HepG2 (cell line): Measurements from ENCODE around the gene SH3BP2.

Source experiments
- CTCF ChIP-seq: sonication (generic); formaldehyde crosslinking; IDR thresholded peaks from 2 replicates; pipeline ENCODE4 v1.5.0; 2020; ENCODE audit warnings: mild to moderate bottlenecking, missing genetic modification reagents, moderate library complexity
- GTF2F1 ChIP-seq: fragments of 150-350 bp; IDR thresholded peaks from 2 replicates; pipeline ENCODE4 v1.6.1; 2014; ENCODE audit warnings: low read length
- GTF3A ChIP-seq: sonication (generic); formaldehyde crosslinking; conservative IDR thresholded peaks from 2 replicates; pipeline ENCODE4 v1.4.0; 2020; ENCODE audit warnings: mild to moderate bottlenecking, missing genetic modification reagents
- NR2C2 ChIP-seq: sonication (generic); formaldehyde crosslinking; IDR thresholded peaks from 2 replicates; pipeline ENCODE4 v1.4.0; 2020; ENCODE audit warnings: missing genetic modification reagents, mild to moderate bottlenecking, moderate library complexity, borderline replicate concordance
- SMC3 ChIP-seq: IDR thresholded peaks from 2 replicates; pipeline ENCODE4 v1.6.1; 2011; ENCODE audit warnings: low read length, improper control_type of control experiment
- ZNF605 ChIP-seq: sonication (generic); formaldehyde crosslinking; IDR thresholded peaks from 2 replicates; pipeline ENCODE4 v1.8.0; 2022; ENCODE audit warnings: mild to moderate bottlenecking, missing genetic modification reagents
- ZNF772 ChIP-seq: sonication (generic); formaldehyde crosslinking; IDR thresholded peaks from 2 replicates; pipeline ENCODE4 v1.5.0; 2020; ENCODE audit warnings: mild to moderate bottlenecking, missing genetic modification reagents
- TF ChIP-seq, protein P1 (sequence below): IDR thresholded peaks from 2 replicates; pipeline ENCODE4 v1.6.1; 2016; ENCODE audit warnings: mild to moderate bottlenecking

GRCh38 chr4:2803624-2804448, 11.0 kb downstream of the SH3BP2 start:
- TF ChIP-seq ZNF772 (CRISPR knock-in tag): no peak
- no peak for TF ChIP-seq GTF3A (CRISPR knock-in tag)
- TF ChIP-seq GTF2F1: no peak
- no peak for TF ChIP-seq ZNF605 (CRISPR knock-in tag)
- TF ChIP-seq, protein P1, sequence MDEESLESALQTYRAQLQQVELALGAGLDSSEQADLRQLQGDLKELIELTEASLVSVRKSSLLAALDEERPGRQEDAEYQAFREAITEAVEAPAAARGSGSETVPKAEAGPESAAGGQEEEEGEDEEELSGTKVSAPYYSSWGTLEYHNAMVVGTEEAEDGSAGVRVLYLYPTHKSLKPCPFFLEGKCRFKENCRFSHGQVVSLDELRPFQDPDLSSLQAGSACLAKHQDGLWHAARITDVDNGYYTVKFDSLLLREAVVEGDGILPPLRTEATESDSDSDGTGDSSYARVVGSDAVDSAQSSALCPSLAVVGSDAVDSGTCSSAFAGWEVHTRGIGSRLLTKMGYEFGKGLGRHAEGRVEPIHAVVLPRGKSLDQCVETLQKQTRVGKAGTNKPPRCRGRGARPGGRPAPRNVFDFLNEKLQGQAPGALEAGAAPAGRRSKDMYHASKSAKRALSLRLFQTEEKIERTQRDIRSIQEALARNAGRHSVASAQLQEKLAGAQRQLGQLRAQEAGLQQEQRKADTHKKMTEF (CRISPR knock-in tag): no peak
- TF ChIP-seq SMC3: no peak
- TF ChIP-seq CTCF (CRISPR knock-in tag): no peak
- TF ChIP-seq NR2C2: no peak
